Mucosa of descending colon (tissue), 3 donors: Measurements from ENCODE around the gene COL24A1. TPM values are rescaled to one million over a fixed set of nuclear protein-coding genes. Genes with fewer than 3 reads are reported as not detected.

Experiments
- ATAC-seq: fragments of 200-7000 bp; cut with Tn5 transposase; one replicate; pipeline ENCODE4 v1.9.1; 2020; ENCODE audit warnings: mild to moderate bottlenecking, moderate library complexity
- DNase-seq, 3 donors: peaks; one replicate each; pipeline ENCODE4 v3.0.0-alpha.2; 2020
- H3K36me3 ChIP-seq: fragments of 200-600 bp; one replicate; pipeline ENCODE4 v1.8.0; 2021; ENCODE audit warnings: low read depth, mild to moderate bottlenecking
- H3K4me1 ChIP-seq: fragments of 200-600 bp; one replicate; pipeline ENCODE4 v1.8.0; 2021; ENCODE audit warnings: low read depth, mild to moderate bottlenecking
- H3K4me3 ChIP-seq: fragments of 200-600 bp; one replicate; pipeline ENCODE4 v1.8.0; 2021; ENCODE audit warnings: mild to moderate bottlenecking
- H3K9me3 ChIP-seq: fragments of 200-600 bp; one replicate; pipeline ENCODE4 v1.8.0; 2021; ENCODE audit warnings: mild to moderate bottlenecking
- CTCF ChIP-seq: fragments of 200-600 bp; IDR thresholded peaks from one replicate; pipeline ENCODE4 v1.8.0; 2022; ENCODE audit warnings: antibody characterized with exemption, mild to moderate bottlenecking
- intact Hi-C, 2 donors: fragments of 100-400 bp; cut with DNase I in 1 of 2; cut with micrococcal nuclease in 1 of 2; formaldehyde crosslinking; loops; one replicate each; pipeline versions ENCODE4 v1.11.0 to v1.11.1; 2022; cut with DNase I, micrococcal nuclease
- total RNA-seq, 3 donors: library from RNA; stranded (reverse); fragmentation: NEBNext Ultra II Directional in 2 of 3; extraction: Animal tissue kit (Norgen Biotek cat#: 25700) in 2 of 3; gene quantifications; one replicate each; pipeline versions ENCODE4 v1.2.1 to v1.2.4, GENCODE V29; 2021 to 2023
- donor health status: DM: no; HTN: no; CAD: no; lungs with moderate emphysema.
- donor health status: DM: no; HTN: no; CAD: no.
- donor health status: DM: no; HTN: yes; CAD: no.

Gene COL24A1
- total RNA-seq, 3 donors from 2014 or later, result 0.41 to 6.2 (median 1.1) TPM

DNA sequence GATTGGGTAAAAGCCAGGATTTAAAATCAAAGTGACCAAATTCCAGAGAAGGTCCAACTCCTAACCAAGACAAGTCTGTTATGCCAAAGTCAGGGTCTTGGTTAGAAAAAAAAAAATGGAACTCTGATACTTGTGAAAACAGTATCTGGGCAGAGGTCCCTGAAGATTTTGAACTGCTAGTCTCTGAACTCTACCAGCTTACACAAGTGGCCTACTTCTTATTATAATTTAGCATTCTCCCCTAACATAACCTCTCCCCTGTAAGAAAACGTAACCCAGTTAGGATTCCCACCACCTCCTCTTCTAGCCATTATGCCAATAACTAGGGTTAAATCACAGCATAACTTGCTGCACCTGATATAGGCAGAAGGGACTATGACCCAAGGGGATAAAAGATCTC, 220.5 kb downstream of the COL24A1 start:
- Histone ChIP-seq H3K4me3 (no peak overlapping the region), H3K36me3 (no peaks in the 10 kb centered on the region), H3K9me3 (no peaks in the 10 kb centered on the region), H3K4me1 (no peaks in the 10 kb centered on the region)
- intact Hi-C loops, result no loop called here
- ATAC-seq, result no peak
- no peak for TF ChIP-seq CTCF
- DNase-seq, result no peak

GRCh38 chr1:85935234-85935633, 221.3 kb downstream of the COL24A1 start:
- no peaks in the 10 kb centered on the region for H3K36me3 ChIP-seq
- H3K9me3 ChIP-seq, result no peaks in the 10 kb centered on the region
- no peak for TF ChIP-seq CTCF
- no peak overlapping the region for H3K4me3 ChIP-seq
- ATAC-seq (no peak), DNase-seq (no peak)
- intact Hi-C loops, result no loop called here
- H3K4me1 ChIP-seq, result no peaks in the 10 kb centered on the region

GRCh38 chr1:85934516-85934915, 222.1 kb downstream of the COL24A1 start:
- intact Hi-C loops, result no loop called here
- DNase-seq (no peak), ATAC-seq (no peak)
- Histone ChIP-seq H3K4me3 (no peak overlapping the region), H3K36me3 (no peaks in the 10 kb centered on the region), H3K9me3 (no peaks in the 10 kb centered on the region), H3K4me1 (no peaks in the 10 kb centered on the region)
- TF ChIP-seq CTCF, result no peak

DNA sequence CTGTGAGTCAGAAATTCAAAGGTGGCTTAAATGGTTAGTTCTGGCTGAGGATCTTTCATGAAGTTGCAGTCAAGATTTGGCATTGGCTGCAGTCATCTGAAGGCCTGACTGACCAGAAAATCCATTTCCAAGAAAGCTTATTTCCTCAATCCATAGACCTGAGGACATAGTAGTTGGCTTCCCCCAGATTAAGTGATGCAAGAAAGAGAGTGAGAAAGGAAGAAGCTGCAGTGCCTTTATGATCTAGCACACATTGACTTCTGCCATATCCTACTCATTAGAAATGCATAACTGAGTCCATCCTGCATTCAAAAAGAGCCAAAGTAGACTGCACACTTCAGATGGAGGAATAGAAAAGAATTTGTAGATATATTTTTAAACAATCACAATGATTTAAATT, 222.6 kb downstream of the COL24A1 start:
- H3K4me3 ChIP-seq, result no peak overlapping the region
- no peak for TF ChIP-seq CTCF
- H3K9me3 ChIP-seq, result no peaks in the 10 kb centered on the region
- H3K4me1 ChIP-seq, result no peaks in the 10 kb centered on the region
- no peak for DNase-seq
- intact Hi-C loops, result no loop called here
- no peak for ATAC-seq
- no peaks in the 10 kb centered on the region for H3K36me3 ChIP-seq

DNA sequence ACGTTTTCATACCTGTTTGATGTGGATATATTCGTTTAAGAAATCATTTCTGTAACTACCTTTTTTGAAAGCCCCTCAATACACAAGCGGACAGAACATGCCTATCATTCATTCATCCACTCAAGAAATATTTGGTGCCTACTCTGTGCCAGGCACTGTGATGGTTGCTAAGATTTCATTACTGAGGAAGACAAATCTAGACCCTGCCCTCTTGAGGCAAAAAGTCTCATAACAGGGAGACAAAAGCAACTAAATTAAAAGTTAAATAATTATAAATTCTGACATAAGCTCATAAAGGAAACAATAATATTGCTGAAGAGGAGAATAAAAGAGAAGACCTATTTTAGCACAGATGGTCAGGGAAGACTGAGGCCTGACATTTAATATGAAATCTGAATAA, 244.8 kb downstream of the COL24A1 start:
- no peak for ATAC-seq
- H3K9me3 ChIP-seq, result no peaks in the 10 kb centered on the region
- no peak for DNase-seq
- H3K4me3 ChIP-seq, result no peak overlapping the region
- H3K36me3 ChIP-seq, result no peaks in the 10 kb centered on the region
- intact Hi-C loops, result no loop called here
- no peak for TF ChIP-seq CTCF
- no peaks in the 10 kb centered on the region for H3K4me1 ChIP-seq

DNA sequence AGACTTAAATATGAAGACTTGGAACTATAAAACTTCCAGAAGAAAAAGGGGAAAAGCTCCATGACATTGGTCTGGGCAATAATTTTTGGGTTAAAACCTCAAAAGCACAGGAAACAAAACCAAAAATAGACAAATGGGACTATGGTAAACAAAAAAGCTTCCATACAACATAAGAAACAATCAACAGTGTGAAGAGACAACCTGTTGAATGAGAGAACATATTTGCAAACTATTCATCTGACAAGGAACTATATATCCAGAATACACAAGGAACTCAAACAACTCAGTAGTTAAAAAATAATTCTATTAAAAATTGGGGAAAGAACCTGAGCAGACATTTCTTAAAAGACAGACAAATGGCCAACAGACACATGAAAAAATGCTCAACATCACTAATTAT, 255.7 kb downstream of the COL24A1 start:
- ATAC-seq, result no peak

More for the DNA sequence above, 255.7 kb downstream of the COL24A1 start:
- Histone ChIP-seq H3K4me3 (no peak overlapping the region), H3K9me3 (no peaks in the 10 kb centered on the region), H3K4me1 (no peaks in the 10 kb centered on the region), H3K36me3 (no peaks in the 10 kb centered on the region)
- intact Hi-C loops, result no loop called here
- TF ChIP-seq CTCF, result no peak
- no peak for DNase-seq
